GM21619 (cell line): Measurements from ENCODE around the gene ROBO3.

ENCODE experiments used
- ATAC-seq: cut with Tn5 transposase; IDR thresholded peaks from one replicate; pipeline ENCODE4 v1.9.1; 2021; ENCODE audit not compliant: unreplicated experiment

ROBO3 gene

DNA sequence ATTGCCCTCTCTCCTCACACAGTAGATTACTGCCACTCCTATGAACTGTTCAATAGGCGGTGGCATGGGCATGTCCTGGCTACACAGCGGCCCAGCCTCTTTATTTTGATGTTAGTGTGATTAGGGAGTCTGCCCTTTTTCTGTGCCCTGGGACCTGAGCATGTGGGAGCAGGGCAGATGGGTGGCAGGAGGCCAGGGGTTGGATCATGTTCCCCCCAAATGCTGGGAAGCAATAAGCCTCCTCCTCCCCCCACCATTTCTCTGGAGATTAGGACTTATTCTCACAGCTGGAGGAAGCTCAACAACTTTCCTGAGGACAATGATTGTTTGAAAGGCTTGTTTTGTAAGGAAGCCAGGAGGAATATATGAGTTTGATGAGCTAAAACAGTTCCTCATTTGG, 54.7 kb downstream of the ROBO3 start:
- no peak for ATAC-seq

DNA sequence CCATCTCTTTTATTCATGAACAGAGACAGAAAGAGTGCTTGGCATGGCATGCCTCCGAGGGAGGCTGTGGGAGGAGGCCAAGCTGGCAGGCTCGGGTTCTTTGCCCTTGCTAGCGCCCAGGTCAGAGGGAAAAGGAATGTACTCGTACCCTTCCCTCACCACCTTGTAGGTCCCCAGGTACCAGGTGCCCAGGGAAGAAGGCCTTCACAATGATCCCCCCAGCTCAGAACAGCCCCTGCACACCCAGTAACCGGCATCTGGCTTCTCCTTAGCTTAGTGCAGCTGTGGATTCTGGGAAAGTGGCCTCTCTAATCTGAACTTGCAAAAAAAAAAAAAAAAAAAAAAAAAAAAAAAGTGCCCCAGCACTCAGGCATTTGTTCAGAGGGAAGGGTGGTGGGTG, 55.1 kb downstream of the ROBO3 start:
- ATAC-seq: no peak

DNA sequence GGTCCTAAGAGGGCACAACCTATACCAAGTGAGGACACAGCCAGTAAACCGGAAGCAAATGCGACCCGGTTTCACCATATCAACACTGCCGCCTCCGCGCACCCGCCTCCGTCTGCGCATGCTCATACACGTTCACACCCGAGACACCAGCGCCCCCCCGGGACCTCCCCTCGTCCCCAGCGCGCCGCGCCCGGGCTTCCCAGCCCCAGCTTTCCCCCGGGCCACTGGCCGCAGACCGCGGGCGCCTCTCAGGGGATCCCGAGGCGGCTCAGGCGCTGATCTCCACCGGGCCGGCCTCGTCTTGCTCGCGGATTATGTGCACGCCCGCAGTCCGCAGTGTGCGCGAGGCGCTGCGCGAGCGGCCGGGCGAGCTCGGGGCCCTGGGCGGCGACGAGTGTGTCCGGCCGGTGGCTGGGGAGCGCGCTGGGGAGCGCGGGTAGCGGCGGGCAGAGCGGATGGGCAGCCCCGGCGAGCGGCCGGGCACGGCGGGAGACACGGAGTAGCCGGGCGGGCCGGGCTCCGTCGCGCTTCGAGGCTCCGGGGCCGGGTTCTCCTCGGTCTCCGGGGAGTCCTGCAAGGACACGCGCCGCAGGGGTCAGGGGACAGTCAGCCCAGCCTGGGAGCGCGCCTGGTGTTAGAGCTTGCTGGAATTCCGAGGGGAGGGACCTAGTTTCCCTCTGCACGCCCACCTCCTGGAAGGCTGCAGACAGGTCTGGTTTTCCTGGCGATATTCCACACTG, 55.8 kb downstream of the ROBO3 start:
- ATAC-seq: peak; percentile 53

DNA sequence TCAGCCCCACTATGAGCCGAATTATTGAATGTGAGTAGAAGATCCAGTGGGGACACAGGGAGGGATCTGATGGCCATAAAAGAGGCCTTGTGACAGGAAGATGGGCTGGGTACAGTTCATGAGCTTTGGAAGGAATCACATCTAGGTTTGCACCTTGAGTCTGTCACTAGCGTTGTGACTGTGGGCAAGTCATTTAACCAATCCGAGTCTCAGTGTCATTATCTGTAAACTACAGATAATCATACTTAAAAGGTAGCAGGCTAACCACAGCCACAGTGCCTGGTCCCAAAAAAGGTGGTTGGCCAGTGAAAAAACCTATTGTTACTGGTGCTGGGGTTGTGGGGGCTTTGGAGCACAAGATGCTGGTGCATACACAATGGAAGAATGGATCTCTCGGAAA, 57.6 kb downstream of the ROBO3 start:
- ATAC-seq: no peak

DNA sequence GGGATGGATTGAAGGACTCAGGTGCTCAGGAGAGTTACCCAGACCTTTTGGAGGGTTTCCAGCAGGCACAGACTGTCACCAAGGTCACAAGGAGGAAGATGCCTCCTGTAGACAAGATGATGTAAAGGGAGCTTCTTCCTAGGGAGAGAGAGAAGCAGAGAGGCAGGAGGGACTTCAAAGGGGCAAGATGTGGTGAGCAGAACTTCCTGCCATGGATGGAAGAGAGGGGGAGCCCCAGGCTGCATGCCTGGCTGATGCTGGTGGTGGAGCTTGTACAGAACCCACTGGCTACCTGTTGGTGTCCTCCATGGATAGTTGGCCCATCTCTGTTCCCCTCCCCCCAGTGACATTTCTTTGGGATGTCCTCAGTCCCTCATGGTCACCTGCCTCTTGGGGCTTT, 58.1 kb downstream of the ROBO3 start:
- ATAC-seq: no peak

DNA sequence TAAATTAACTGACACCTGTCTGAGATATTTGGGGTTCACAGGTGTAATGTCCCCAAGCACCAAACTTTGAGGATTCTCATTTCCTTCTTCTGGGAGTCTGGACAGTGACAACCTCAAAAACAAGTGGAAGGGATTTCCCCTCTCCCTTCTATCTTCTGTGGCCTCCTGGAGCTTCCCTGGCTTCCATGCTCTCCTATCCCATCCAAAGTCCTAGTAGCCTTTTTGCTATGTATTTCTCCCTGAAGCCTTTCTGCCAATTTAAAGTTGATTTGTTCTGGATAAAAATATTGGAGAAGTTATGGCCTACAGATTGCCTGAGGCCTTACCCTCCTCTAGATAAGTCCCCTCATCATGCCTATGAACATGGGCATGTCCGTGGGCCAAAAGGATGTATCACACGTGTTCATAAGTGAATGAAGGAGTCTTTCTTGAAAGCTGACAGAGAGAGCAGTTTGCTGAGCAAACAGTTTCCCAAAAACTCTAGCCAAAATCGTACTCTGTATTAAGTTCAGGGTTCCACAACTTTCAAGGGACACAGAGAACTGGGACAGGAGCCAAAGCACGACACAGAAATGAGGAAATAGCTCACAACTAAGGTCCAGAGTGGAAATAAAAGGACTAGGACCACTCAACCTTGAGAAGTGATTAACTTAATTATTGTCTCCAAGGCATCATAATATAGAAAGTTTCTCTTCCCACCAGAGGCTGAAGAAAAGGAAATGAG, 63.9 kb downstream of the ROBO3 start:
- ATAC-seq: no peak

DNA sequence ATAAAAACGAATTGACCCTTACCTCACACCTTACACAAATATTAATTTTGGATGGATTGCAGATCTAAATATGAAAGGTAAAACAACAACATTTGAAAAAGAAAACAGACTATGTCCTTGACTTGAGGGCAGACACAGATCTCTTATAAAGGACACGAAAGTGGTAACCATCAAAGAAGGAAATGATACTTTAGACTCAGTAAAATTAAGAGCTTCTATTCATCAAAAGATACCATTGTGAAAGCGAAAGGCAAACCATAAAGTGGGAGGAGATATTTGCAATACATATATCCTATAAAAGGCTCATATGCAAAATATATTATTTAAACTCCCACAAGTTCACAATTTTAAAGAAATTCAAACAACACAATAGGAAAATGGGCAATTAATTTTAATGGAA, 65.6 kb downstream of the ROBO3 start:
- peak; percentile 92 for ATAC-seq
